NOMO-1 (cell line): ENCODE data around the gene GPC6.

Source experiments
- DNase-seq, 2 experiments: peaks; one replicate each; lab custom pipeline; 2025; ENCODE audit not compliant: unreplicated experiment in 2 of 2; lab: John Stamatoyannopoulos, UW

Gene GPC6

GRCh38 chr13:93765062-93765461 is 538.5 kb downstream of the GPC6 start:
- DNase-seq, result no peak

GRCh38 chr13:93765811-93766210 is 539.2 kb downstream of the GPC6 start:
- no peak for DNase-seq

GRCh38 chr13:93766719-93767118 is 540.1 kb downstream of the GPC6 start:
- no peak for DNase-seq

GRCh38 chr13:93767180-93767916 is 540.7 kb downstream of the GPC6 start:
- DNase-seq, result no peak

- no peak for DNase-seq
Observed at GRCh38 chr13:93767917-93768409, 541.4 kb downstream of the GPC6 start.

- no peak for DNase-seq
Observed at GRCh38 chr13:93769101-93769500, 542.5 kb downstream of the GPC6 start.

GRCh38 chr13:93769607-93770006 is 543.0 kb downstream of the GPC6 start:
- no peak for DNase-seq

- DNase-seq, result no peak
Observed at GRCh38 chr13:93771227-93771626, 544.6 kb downstream of the GPC6 start.

- DNase-seq, result no peak
Observed at GRCh38 chr13:93771782-93772181, 545.2 kb downstream of the GPC6 start.

- DNase-seq, result no peak
Observed at GRCh38 chr13:93774506-93774905, 547.9 kb downstream of the GPC6 start.

GRCh38 chr13:93775027-93775426 is 548.4 kb downstream of the GPC6 start:
- DNase-seq, result no peak

GRCh38 chr13:93775507-93776108 is 549.0 kb downstream of the GPC6 start:
- no peak for DNase-seq

- DNase-seq, result no peak
Observed at GRCh38 chr13:93776936-93777335, 550.3 kb downstream of the GPC6 start.

- no peak for DNase-seq
Observed at GRCh38 chr13:93777504-93777903, 550.9 kb downstream of the GPC6 start.

- DNase-seq, result no peak
Observed at GRCh38 chr13:93778548-93778947, 551.9 kb downstream of the GPC6 start.

- DNase-seq, result no peak
Observed at GRCh38 chr13:93784191-93784590, 557.6 kb downstream of the GPC6 start.

GRCh38 chr13:93786846-93787489 is 560.4 kb downstream of the GPC6 start:
- no peak for DNase-seq

GRCh38 chr13:93788456-93788855 is 561.8 kb downstream of the GPC6 start:
- DNase-seq, result no peak

- DNase-seq, result no peak
Observed at GRCh38 chr13:93789058-93789457, 562.5 kb downstream of the GPC6 start.

GRCh38 chr13:93794197-93794885 is 567.7 kb downstream of the GPC6 start:
- no peak for DNase-seq

- no peak for DNase-seq
Observed at GRCh38 chr13:93797463-93797862, 570.9 kb downstream of the GPC6 start.
